GM13976 (cell line): Measurements from ENCODE around the gene TMCC2.

ENCODE experiments used
- DNase-seq: peaks from one replicate; pipeline ENCODE4 v3.0.0; 2012; ENCODE audit warnings: low spot score
- CTCF ChIP-seq: IDR thresholded peaks from 2 replicates; pipeline ENCODE4 v1.5.1; 2012; ENCODE audit warnings: borderline replicate concordance, mild to moderate bottlenecking; ENCODE audit not compliant: insufficient read depth; ENCODE audit errors: extremely low read depth, missing control alignments, control extremely low read depth
- in situ Hi-C: fragments of 300-500 bp; cut with MboI; formaldehyde crosslinking; loops from one replicate; pipeline ENCODE4 v1.12.0; 2022; ENCODE audit warnings: low sequenced_read_pairs, mixed read lengths, inconsistent platforms; ENCODE audit not compliant: unreplicated experiment

The TMCC2 gene

GRCh38 chr1:205243350-205244191, 15.8 kb downstream of the TMCC2 start:
- in situ Hi-C loops = no loop called here
- no peak for TF ChIP-seq CTCF
- no peak for DNase-seq

GRCh38 chr1:205244384-205244783, 16.6 kb downstream of the TMCC2 start:
- TF ChIP-seq CTCF = no peak
- in situ Hi-C loops = no loop called here
- no peak for DNase-seq

- TF ChIP-seq CTCF = no peak
- in situ Hi-C loops = no loop called here
- DNase-seq = no peak
These were observed 17.4 kb downstream of the TMCC2 start for GRCh38 chr1:205245096-205245495.

GRCh38 chr1:205246351-205247119, 18.8 kb downstream of the TMCC2 start:
- in situ Hi-C loops = no loop called here
- no peak for DNase-seq
- TF ChIP-seq CTCF = no peak

- no peak for DNase-seq
These were observed 19.6 kb downstream of the TMCC2 start for GRCh38 chr1:205247130-205247921.

More at GRCh38 chr1:205247130-205247921, 19.6 kb downstream of the TMCC2 start:
- in situ Hi-C loops = no loop called here
- TF ChIP-seq CTCF = no peak
